Activated CD4-positive, alpha-beta T cell treated with anti-CD3 and anti-CD28 coated beads, Interleukin-2, amount 10 ng/mL, durations not matched to agents 24 days and 14 days (primary cell): ENCODE measurements around the gene ARL16. TPM values are rescaled to one million over a fixed set of nuclear protein-coding genes. Genes with fewer than 3 reads are reported as not detected.
A peak's percentile ranks its signal among the peaks of the same experiment; 100 is the strongest.

Experiments
- DNase-seq: peaks from one replicate; pipeline ENCODE4 v3.0.0; 2022
- H3K27ac Mint-ChIP-seq: one replicate; pipeline ENCODE4 v1.8.0; 2022; ENCODE audit warnings: mild to moderate bottlenecking, mixed read lengths
- H3K27me3 Mint-ChIP-seq: one replicate; pipeline ENCODE4 v1.8.0; 2022; ENCODE audit warnings: mixed read lengths
- H3K36me3 Mint-ChIP-seq: one replicate; pipeline ENCODE4 v1.8.0; 2022; ENCODE audit warnings: low read depth, mild to moderate bottlenecking, mixed read lengths
- H3K4me1 Mint-ChIP-seq: one replicate; pipeline ENCODE4 v1.8.0; 2021; ENCODE audit warnings: mixed read lengths
- H3K4me3 Mint-ChIP-seq: one replicate; pipeline ENCODE4 v1.8.0; 2022; ENCODE audit warnings: mild to moderate bottlenecking, moderate library complexity, mixed read lengths
- H3K9me3 Mint-ChIP-seq: one replicate; pipeline ENCODE4 v1.8.0; 2021; ENCODE audit warnings: mixed read lengths
- intact Hi-C: fragments of 100-400 bp; cut with micrococcal nuclease; formaldehyde crosslinking; loops from one replicate; pipeline ENCODE4 v1.15.1; 2023
- total RNA-seq: library from RNA; stranded (reverse); gene quantifications from 2 replicates; pipeline ENCODE4 v1.2.3, GENCODE V29; 2022

The ARL16 gene
- total RNA-seq, 1 donor from 2014 or later: 34.9 TPM

GRCh38 chr17:81644976-81645952 is 38.3 kb downstream of the ARL16 start:
- no peaks in the 10 kb centered on the region for H3K36me3 Mint-ChIP-seq
- DNase-seq: no peak
- no peak overlapping the region for H3K4me3 Mint-ChIP-seq
- no peaks in the 10 kb centered on the region for H3K9me3 Mint-ChIP-seq
- no peak overlapping the region for H3K27ac Mint-ChIP-seq
- no peaks in the 10 kb centered on the region for H3K4me1 Mint-ChIP-seq
- intact Hi-C loops: no loop called here
- peaks cover 17% of the 10 kb centered on the region for H3K27me3 Mint-ChIP-seq

GRCh38 chr17:81644496-81644895 is 39.1 kb downstream of the ARL16 start:
- Mint-ChIP-seq H3K4me3 (no peak overlapping the region), H3K36me3 (no peaks in the 10 kb centered on the region), H3K27me3 (peaks cover 17% of the 10 kb centered on the region), H3K9me3 (no peaks in the 10 kb centered on the region), H3K27ac (no peak overlapping the region), H3K4me1 (no peaks in the 10 kb centered on the region)
- intact Hi-C loops: no loop called here
- DNase-seq: no peak

GRCh38 chr17:81641825-81642489 is 41.6 kb downstream of the ARL16 start:
- DNase-seq: no peak
- Mint-ChIP-seq H3K9me3 (no peaks in the 10 kb centered on the region), H3K4me1 (peaks cover 3% of the 10 kb centered on the region), H3K36me3 (peaks cover under 1% of the 10 kb centered on the region), H3K27me3 (peaks cover 3% of the 10 kb centered on the region), H3K27ac (no peak overlapping the region), H3K4me3 (no peak overlapping the region)
- intact Hi-C loops: no loop called here

GRCh38 chr17:81640011-81640410 is 43.6 kb downstream of the ARL16 start:
- H3K27me3 Mint-ChIP-seq: no peaks in the 10 kb centered on the region
- H3K4me3 Mint-ChIP-seq: no peak overlapping the region
- no peak overlapping the region for H3K27ac Mint-ChIP-seq
- no peaks in the 10 kb centered on the region for H3K9me3 Mint-ChIP-seq
- DNase-seq: no peak
- H3K4me1 Mint-ChIP-seq: peaks cover 12% of the 10 kb centered on the region
- peaks cover 7% of the 10 kb centered on the region for H3K36me3 Mint-ChIP-seq
- intact Hi-C loops: no loop called here

- H3K36me3 Mint-ChIP-seq: peaks cover 7% of the 10 kb centered on the region
- no peak for DNase-seq
- no peaks in the 10 kb centered on the region for H3K9me3 Mint-ChIP-seq
- intact Hi-C loops: no loop called here
- H3K4me1 Mint-ChIP-seq: peaks cover 14% of the 10 kb centered on the region
- H3K4me3 Mint-ChIP-seq: no peak overlapping the region
- H3K27me3 Mint-ChIP-seq: no peaks in the 10 kb centered on the region
- no peak overlapping the region for H3K27ac Mint-ChIP-seq
These were observed 44.9 kb downstream of the ARL16 start for GRCh38 chr17:81638683-81639082.

- peaks cover 12% of the 10 kb centered on the region for H3K36me3 Mint-ChIP-seq
- H3K9me3 Mint-ChIP-seq: no peaks in the 10 kb centered on the region
- peak within 1 kb of the TSS; percentile 97 for H3K4me3 Mint-ChIP-seq
- no peaks in the 10 kb centered on the region for H3K27me3 Mint-ChIP-seq
- DNase-seq: peak; percentile 96
- peaks cover 14% of the 10 kb centered on the region for H3K4me1 Mint-ChIP-seq
- intact Hi-C loops: loop anchor here (1.0 kb wide), 1 partner anchor 30 kb away; the partner anchor contains the start of genes CCDC137 and OXLD1
- peak within 1 kb of the TSS; percentile 91 for H3K27ac Mint-ChIP-seq
These were observed 46.9 kb downstream of the ARL16 start, which contains the start of the genes NPLOC4 and TSPAN10 for GRCh38 chr17:81636505-81637288. NPLOC4 (minus strand) TSS chr17:81637112; CDS start chr17:81636930, 182 bp downstream. TSPAN10 (plus strand) TSS chr17:81637196; CDS start chr17:81642413, 5,217 bp downstream.

GRCh38 chr17:81635973-81636504 is 47.6 kb downstream of the ARL16 start:
- Mint-ChIP-seq H3K27me3 (no peaks in the 10 kb centered on the region), H3K27ac (peak overlapping the region; percentile 88)
- intact Hi-C loops: no loop called here

GRCh38 chr17:81635431-81635830 is 48.2 kb downstream of the ARL16 start:
- intact Hi-C loops: no loop called here
- Mint-ChIP-seq H3K4me3 (peak overlapping the region; percentile 97), H3K27me3 (no peaks in the 10 kb centered on the region), H3K4me1 (peaks cover 14% of the 10 kb centered on the region), H3K36me3 (peaks cover 16% of the 10 kb centered on the region), H3K9me3 (no peaks in the 10 kb centered on the region), H3K27ac (peak overlapping the region; percentile 63)
- no peak for DNase-seq

More at GRCh38 chr17:81635973-81636504, 47.6 kb downstream of the ARL16 start:
- no peaks in the 10 kb centered on the region for H3K9me3 Mint-ChIP-seq
- H3K36me3 Mint-ChIP-seq: peaks cover 16% of the 10 kb centered on the region
- DNase-seq: no peak
- H3K4me1 Mint-ChIP-seq: peaks cover 14% of the 10 kb centered on the region
- H3K4me3 Mint-ChIP-seq: peak overlapping the region; percentile 97

- peaks cover 44% of the 10 kb centered on the region for H3K36me3 Mint-ChIP-seq
- H3K27ac Mint-ChIP-seq: no peak overlapping the region
- H3K4me3 Mint-ChIP-seq: no peak overlapping the region
- DNase-seq: no peak
- intact Hi-C loops: no loop called here
- H3K4me1 Mint-ChIP-seq: peaks cover 11% of the 10 kb centered on the region
- no peaks in the 10 kb centered on the region for H3K27me3 Mint-ChIP-seq
- H3K9me3 Mint-ChIP-seq: no peaks in the 10 kb centered on the region
These were observed 52.1 kb downstream of the ARL16 start for GRCh38 chr17:81631482-81631881.

Other genes starting within 250 kb of the ARL16 start
- gene ACTG1, start 171.0 kb downstream of the ARL16 start, total RNA-seq: 3,353 and 3,420 TPM in 2 replicates
- 0.26 and 0.51 TPM in 2 replicates for gene FSCN2, start 155.4 kb downstream of the ARL16 start, total RNA-seq
- gene FAAP100, start 131.4 kb downstream of the ARL16 start, total RNA-seq: 72.2 and 76.5 TPM in 2 replicates
- gene NPLOC4, start 46.7 kb downstream of the ARL16 start, total RNA-seq: 142 and 147 TPM in 2 replicates
- gene TSPAN10, start 46.6 kb downstream of the ARL16 start, total RNA-seq: 0.14 and 0.37 TPM in 2 replicates
- gene PDE6G, start 27.3 kb downstream of the ARL16 start, total RNA-seq: 3.7 and 5.7 TPM in 2 replicates
- gene OXLD1, start 17.2 kb downstream of the ARL16 start, total RNA-seq: 52.8 and 57.8 TPM in 2 replicates
- gene CCDC137, start 17.1 kb downstream of the ARL16 start, total RNA-seq: 54.7 and 60.2 TPM in 2 replicates
- 136 and 137 TPM in 2 replicates for gene HGS, start 214 bp upstream of the ARL16 start, total RNA-seq
- gene MRPL12, start 19.6 kb upstream of the ARL16 start, total RNA-seq: 232 and 233 TPM in 2 replicates
- gene SLC25A10, start 28.5 kb upstream of the ARL16 start, total RNA-seq: 48.6 and 52.7 TPM in 2 replicates
- gene GCGR, start 120.4 kb upstream of the ARL16 start, total RNA-seq: not detected in 2 replicates
- gene MCRIP1, start 149.5 kb upstream of the ARL16 start, total RNA-seq: 46.7 and 51.9 TPM in 2 replicates
- not detected in 2 replicates for gene PPP1R27, start 151.3 kb upstream of the ARL16 start, total RNA-seq
- 458 and 507 TPM in 2 replicates for gene P4HB, start 176.7 kb upstream of the ARL16 start, total RNA-seq
- gene ARHGDIA, start 187.5 kb upstream of the ARL16 start, total RNA-seq: 697 and 714 TPM in 2 replicates
- gene ALYREF, start 207.8 kb upstream of the ARL16 start, total RNA-seq: 254 and 264 TPM in 2 replicates
- gene ANAPC11, start 207.9 kb upstream of the ARL16 start, total RNA-seq: 132 and 135 TPM in 2 replicates
- gene NPB, start 218.4 kb upstream of the ARL16 start, total RNA-seq: 0.30 and 0.40 TPM in 2 replicates
- 43.0 and 46.5 TPM in 2 replicates for gene PCYT2, start 227.6 kb upstream of the ARL16 start, total RNA-seq
- gene SIRT7, start 234.4 kb upstream of the ARL16 start, total RNA-seq: 54.9 and 58.2 TPM in 2 replicates
- gene MAFG, start 243.9 kb upstream of the ARL16 start, total RNA-seq: 32.5 and 33.3 TPM in 2 replicates